Erythroblast (primary cell): Measurements from ENCODE around the gene GSTM1.

Source experiments
- DNase-seq, 2 experiments: peaks; one replicate each; lab custom pipeline; 2025; lab: John Stamatoyannopoulos, UW
- GATA1 ChIP-seq: IDR thresholded peaks from 2 replicates; pipeline ENCODE4 v1.6.1; 2011; ENCODE audit warnings: low read depth, mild to moderate bottlenecking, control low read depth, low read length, moderate library complexity
- POLR2A ChIP-seq: IDR thresholded peaks from 2 replicates; pipeline ENCODE4 v1.6.1; 2011; ENCODE audit warnings: mild to moderate bottlenecking, low read length

The GSTM1 gene

DNA sequence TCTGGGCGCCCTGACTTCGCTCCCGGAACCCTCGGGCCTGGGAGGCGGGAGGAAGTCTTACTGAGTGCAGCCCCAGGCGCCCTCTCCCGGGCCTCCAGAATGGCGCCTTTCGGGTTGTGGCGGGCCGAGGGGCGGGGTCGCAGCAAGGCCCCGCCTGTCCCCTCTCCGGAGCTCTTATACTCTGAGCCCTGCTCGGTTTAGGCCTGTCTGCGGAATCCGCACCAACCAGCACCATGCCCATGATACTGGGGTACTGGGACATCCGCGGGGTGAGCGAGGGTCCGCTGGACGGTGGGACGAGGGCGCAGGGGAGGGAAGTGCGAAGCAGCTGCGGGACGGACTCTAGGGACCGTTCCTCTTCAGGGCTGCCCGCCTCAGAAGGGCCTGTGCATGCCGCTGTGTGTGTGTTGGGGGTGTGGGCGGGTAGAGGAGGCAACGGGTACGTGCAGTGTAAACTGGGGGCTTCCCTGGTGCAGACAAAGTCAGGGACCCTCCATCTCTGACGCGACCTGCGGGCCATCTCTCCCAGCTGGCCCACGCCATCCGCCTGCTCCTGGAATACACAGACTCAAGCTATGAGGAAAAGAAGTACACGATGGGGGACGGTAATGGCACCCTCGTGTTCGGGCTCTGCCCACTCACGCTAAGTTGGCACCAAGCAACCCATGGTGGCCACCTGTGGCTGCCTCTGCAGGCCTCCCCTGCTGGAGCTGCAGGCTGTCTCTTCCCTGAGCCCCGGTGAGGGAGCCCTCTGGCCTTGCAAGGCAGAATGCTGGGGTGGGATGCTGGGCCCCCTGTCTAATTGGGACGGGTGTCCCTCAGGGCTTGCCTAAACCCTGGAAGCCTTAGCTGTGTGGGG, at the start of gene GSTM1:
Gene GSTM1 (plus strand): TSS at position 177 of the 859 bp plus-strand sequence. CDS start 57 bp downstream, at position 234.
- no peak for TF ChIP-seq POLR2A
- TF ChIP-seq GATA1: no peak

GRCh38 chr1:109639063-109639840, 48.4 kb upstream of the GSTM1 start:
- peak; percentile 37 to 58 for DNase-seq
- TF ChIP-seq GATA1: no peak
- TF ChIP-seq POLR2A: no peak

More for the DNA sequence above, at the start of gene GSTM1:
- peak; percentile 80 to 84 for DNase-seq

- no peak for DNase-seq
Observed at GRCh38 chr1:109639841-109640184, 47.8 kb upstream of the GSTM1 start.

DNA sequence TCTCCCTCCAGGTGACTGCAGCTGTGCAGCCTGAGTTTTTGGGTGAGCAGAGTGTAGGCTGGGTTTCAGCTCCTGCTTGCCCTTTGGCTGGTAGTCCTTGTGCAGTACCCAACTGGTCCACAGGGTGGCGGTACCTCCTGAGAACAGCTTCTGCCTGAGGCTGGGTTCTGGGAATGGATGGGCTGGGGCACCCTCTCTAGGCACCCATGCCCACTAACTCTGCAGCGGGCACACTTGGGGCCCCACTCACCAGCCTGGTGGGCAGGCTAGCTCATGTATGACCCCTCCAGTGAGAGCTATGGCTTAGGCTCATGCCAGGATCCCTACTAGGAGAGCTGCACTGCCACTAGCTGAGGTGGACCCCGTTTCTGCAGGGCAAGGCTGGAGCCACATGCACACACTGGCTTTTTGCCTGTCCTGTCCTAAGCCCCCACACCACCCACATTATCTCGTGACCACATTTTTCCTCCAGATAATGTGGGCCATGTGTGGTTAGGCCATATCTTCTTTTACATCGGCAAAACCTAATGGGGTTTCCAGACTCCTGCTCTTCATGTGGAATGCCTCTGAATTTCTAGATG, 47.2 kb upstream of the GSTM1 start:
- DNase-seq: peak; percentile 82 to 89
- TF ChIP-seq GATA1: no peak
- no peak for TF ChIP-seq POLR2A

More at GRCh38 chr1:109639841-109640184, 47.8 kb upstream of the GSTM1 start:
- TF ChIP-seq GATA1: no peak
- no peak for TF ChIP-seq POLR2A

DNA sequence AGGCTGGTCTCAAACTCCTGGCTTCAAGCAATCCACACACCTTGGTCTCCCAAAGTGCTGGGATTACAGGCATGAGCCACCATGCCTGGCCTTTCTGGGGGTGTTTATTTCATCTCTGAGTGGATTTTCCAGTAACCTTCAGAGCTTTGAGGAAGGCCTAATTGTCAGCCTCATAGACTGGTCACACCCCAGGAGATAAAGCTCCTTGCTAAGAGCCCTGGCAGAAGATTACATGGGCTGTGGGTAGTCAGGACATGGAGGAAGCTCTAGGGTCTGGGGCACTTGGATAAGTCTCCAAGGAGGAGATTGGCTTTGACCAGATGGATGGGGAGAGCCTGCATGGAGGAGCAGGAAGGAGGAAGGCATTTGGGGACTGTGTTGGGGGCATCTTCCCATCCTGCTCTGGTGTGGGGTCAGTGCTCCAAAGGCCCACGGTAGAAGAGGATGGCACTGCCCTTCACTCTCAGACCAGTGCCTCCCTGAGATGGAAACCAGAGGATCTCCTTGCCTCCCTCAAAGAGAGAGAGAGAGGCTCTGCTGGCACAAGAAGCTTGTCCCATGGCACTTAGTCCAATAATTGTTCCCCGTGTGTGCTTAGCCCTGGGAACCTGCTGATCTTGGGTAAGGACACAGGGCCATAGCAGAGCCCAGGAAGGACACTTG, 46.4 kb upstream of the GSTM1 start:
- TF ChIP-seq POLR2A (no peak), GATA1 (no peak)
- peak; percentile 25 to 56 for DNase-seq

GRCh38 chr1:109641861-109642260, 45.8 kb upstream of the GSTM1 start:
- no peak for TF ChIP-seq POLR2A
- TF ChIP-seq GATA1: no peak
- DNase-seq: no peak

DNA sequence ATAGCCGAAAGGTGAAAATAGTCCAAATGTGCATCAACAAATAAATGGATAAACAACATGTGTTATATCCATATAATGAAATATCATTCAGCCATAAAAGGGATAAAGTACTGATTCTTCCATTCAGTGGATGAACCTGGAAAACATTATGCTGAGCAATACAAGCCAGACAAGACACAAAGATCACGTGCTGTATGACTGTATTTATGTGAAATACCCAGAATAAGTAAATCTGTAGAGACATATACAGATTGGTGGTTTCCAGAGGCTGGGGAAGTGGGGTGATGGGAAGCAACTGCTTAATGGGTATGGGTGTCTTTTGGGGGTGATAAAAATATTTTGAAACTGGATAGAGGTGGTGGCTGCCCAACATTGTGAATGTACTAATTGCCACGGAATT, 45.0 kb upstream of the GSTM1 start:
- DNase-seq: no peak

GRCh38 chr1:109643385-109644230, 44.0 kb upstream of the GSTM1 start:
- TF ChIP-seq GATA1: no peak
- TF ChIP-seq POLR2A: no peak
- peak; percentile 80 to 87 for DNase-seq

More for the DNA sequence above, 45.0 kb upstream of the GSTM1 start:
- no peak for TF ChIP-seq POLR2A
- TF ChIP-seq GATA1: no peak

- no peak for TF ChIP-seq GATA1
- no peak for TF ChIP-seq POLR2A
- no peak for DNase-seq
Observed at GRCh38 chr1:109644670-109645069, 42.9 kb upstream of the GSTM1 start.

- no peak for TF ChIP-seq GATA1
- TF ChIP-seq POLR2A: no peak
- peak in 1 of 2 experiments; percentile 19 for DNase-seq
Observed at GRCh38 chr1:109649491-109649914, 38.1 kb upstream of the GSTM1 start.

GRCh38 chr1:109650609-109651008, 37.0 kb upstream of the GSTM1 start:
- TF ChIP-seq POLR2A: no peak
- no peak for TF ChIP-seq GATA1
- DNase-seq: no peak

DNA sequence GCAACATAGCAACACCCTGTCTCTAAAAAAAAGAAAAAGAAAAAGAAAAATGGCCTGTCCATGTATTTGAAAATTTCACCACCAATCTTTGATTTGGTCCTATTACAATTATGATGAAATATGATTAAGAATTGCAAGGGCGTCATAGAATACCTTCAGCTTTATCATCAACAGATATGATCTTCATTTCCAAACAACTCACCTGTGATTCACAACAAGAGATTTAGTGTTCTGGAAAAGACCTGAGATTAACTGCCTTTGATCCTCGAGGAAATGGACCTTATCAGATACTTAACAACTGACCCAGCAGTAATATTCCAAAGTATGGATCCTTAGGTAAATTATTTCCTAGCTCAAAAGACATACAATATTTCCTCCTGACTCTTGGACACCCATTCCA, 35.2 kb upstream of the GSTM1 start:
- no peak for DNase-seq
- TF ChIP-seq GATA1 (no peak), POLR2A (no peak)
